Stomach (tissue), 9 donors: ENCODE measurements around the gene STUM. TPM values are rescaled to one million over a fixed set of nuclear protein-coding genes. Genes with fewer than 3 reads are reported as not detected.

Experiments used
- DNase-seq, 2 donors: peaks; one replicate each; pipeline versions ENCODE4 v3.0.0 to v3.0.0-alpha.2; 2013 to 2019
- H3K27ac ChIP-seq, 5 donors: fragments of 200-600 bp in 4 of 5; sonication (generic) in 4 of 5; one replicate each; pipeline ENCODE4 v1.5.1; 2013 to 2019; ENCODE audit warnings: mild to moderate bottlenecking in 1 of 5, moderate library complexity in 1 of 5
- H3K27me3 ChIP-seq, 3 donors: fragments of 200-600 bp; sonication (generic); one replicate each; pipeline ENCODE4 v1.5.1; 2017 to 2019; ENCODE audit warnings: mixed run types in 1 of 3
- H3K36me3 ChIP-seq, 4 donors: fragments of 200-600 bp; sonication (generic); 1 replicate in 3 of 4; 2 replicates in 1 of 4; pipeline ENCODE4 v1.5.1; 2016 to 2019
- H3K4me1 ChIP-seq, 4 donors: fragments of 200-600 bp; sonication (generic); one replicate each; pipeline ENCODE4 v1.5.1; 2016 to 2019
- H3K4me3 ChIP-seq, 4 donors: fragments of 200-600 bp; sonication (generic) in 3 of 4; one replicate each; pipeline ENCODE4 v1.5.1; 2016 to 2019; ENCODE audit warnings: mild to moderate bottlenecking in 1 of 4
- H3K9me3 ChIP-seq, 4 donors: fragments of 200-600 bp; sonication (generic); one replicate each; pipeline ENCODE4 v1.5.1; 2016 to 2019
- CTCF ChIP-seq, 7 experiments: fragments of 450-650 bp in 4 of 7; fragments of 200-600 bp in 3 of 7; sonication (generic) in 3 of 7; IDR thresholded peaks; one replicate each; pipeline ENCODE4 v1.5.1; 2016 to 2019; ENCODE audit warnings: antibody characterized with exemption in 7 of 7, control low read depth in 2 of 7, mild to moderate bottlenecking in 1 of 7
- EP300 ChIP-seq: sonication (generic); formaldehyde crosslinking; IDR thresholded peaks from one replicate; pipeline ENCODE4 v1.6.1; 2017; ENCODE audit warnings: antibody characterized with exemption
- POLR2A ChIP-seq, 4 donors: fragments of 450-650 bp; IDR thresholded peaks; one replicate each; pipeline ENCODE4 v1.6.1; 2016; ENCODE audit warnings: antibody characterized with exemption in 4 of 4, control low read depth in 2 of 4, mild to moderate bottlenecking in 1 of 4, moderate library complexity in 1 of 4
- POLR2AphosphoS5 ChIP-seq, 3 donors: sonication (generic); formaldehyde crosslinking; IDR thresholded peaks; one replicate each; pipeline ENCODE4 v1.6.1; 2016; ENCODE audit warnings: antibody characterized with exemption in 3 of 3
- WGBS, 5 donors: extraction: QIAGEN DNeasy Blood & Tissue Kit in 3 of 5; methylation state at CpG; one replicate each; pipeline versions ENCODE4 v1.1.5 to v1.1.7; 2013 to 2018; 5-methylcytosine and 5-hydroxymethylcytosine counted together
- intact Hi-C: fragments of 100-400 bp; cut with DNase I; formaldehyde crosslinking; loops from one replicate; pipeline ENCODE4 v1.15.1; 2023; ENCODE audit warnings: low total_unique reads
- polyA plus RNA-seq, 3 donors: library from polyadenylated mRNA; stranded (reverse); fragments of 200-250 nt; gene quantifications; one replicate each; pipeline ENCODE4 v1.2.3, GENCODE V29; 2013
- total RNA-seq, 5 donors: library from RNA; depleted of rRNA; stranded (reverse); fragments of >200 nt; gene quantifications; one replicate each; pipeline versions ENCODE4 v1.1.0 to v1.2.3, GENCODE V29; 2014 to 2016
- donor health status: healthy with polysubstance abuse.
- donor health status: Bipolar disorder and iron deficiency.
- donor health status: healthy.

The STUM gene
- total and polyA plus RNA-seq, 8 donors, result under 0.01 to 2.8 (median 1.5) TPM

DNA sequence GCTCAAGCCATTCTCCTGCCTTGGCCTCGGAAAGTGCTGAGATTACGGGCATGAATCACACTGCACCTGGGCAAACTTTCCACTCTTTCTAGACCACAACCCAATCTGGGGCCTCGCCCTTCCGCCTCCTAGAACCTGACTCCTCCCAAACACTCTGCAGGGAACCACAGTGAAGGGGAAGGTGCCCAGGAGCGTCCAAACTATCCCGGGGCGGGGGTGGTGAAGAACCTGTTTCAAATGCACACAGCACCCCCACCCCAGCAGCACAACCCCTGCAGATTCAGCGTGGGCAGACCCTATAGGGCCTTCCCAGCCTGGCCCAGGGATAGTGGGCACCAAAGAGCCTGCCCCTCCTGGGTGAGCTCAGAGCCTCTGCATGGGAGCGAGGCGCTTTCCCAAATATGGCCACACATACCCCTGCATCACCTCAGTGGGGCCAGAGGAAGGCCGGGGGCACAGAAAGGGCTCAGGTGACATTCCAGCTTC is 86.9 kb downstream of the STUM start:
- peak in 1 of 3 donors; percentile 43 for TF ChIP-seq POLR2AphosphoS5 (IDR thresholded peaks at IDR 0.05)
- TF ChIP-seq CTCF (IDR thresholded peaks at IDR 0.05), result no peak
- Histone ChIP-seq H3K4me1 (peaks cover 30 to 72% (median 43%) of the 10 kb centered on the region in 4 donors), H3K27ac (peak overlapping the region in 4 of 5 donors; percentile 62 to 85 (median 68)), H3K36me3 (peaks cover 16 to 60% (median 56%) of the 10 kb centered on the region in 4 donors), H3K27me3 (no peaks in the 10 kb centered on the region), H3K9me3 (no peaks in the 10 kb centered on the region), H3K4me3 (no peak overlapping the region)
- intact Hi-C loops, result no loop called here
- peak; percentile 59 for DNase-seq
- WGBS, 5 donors, result 47 to 67% (median 61%) methylated on average over 11 of the region's 11 CpGs

DNA sequence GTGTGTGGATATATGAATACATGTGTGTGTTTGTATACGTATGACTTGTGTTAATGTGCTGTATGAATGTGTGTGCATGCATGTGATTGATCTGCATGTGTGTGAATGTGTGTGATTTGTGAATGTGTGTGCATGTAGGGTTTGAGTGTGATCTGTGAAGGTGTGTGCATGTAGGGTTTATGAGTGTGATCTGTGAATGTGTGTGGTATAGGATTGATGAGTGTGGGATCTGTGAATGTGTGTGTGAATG is 88.2 kb downstream of the STUM start:
- Histone ChIP-seq H3K27me3 (no peaks in the 10 kb centered on the region), H3K4me3 (no peak overlapping the region), H3K9me3 (no peaks in the 10 kb centered on the region), H3K27ac (peak overlapping the region in 2 of 5 donors; percentile 18 to 85), H3K36me3 (peaks cover 24 to 73% (median 68%) of the 10 kb centered on the region in 4 donors), H3K4me1 (peaks cover 30 to 66% (median 42%) of the 10 kb centered on the region in 4 donors)
- DNase-seq, result no peak
- no peak for TF ChIP-seq EP300
- no peak for TF ChIP-seq POLR2A (IDR thresholded peaks at IDR 0.05)
- 85 to 98% (median 94%) methylated on average over 1 of the region's 1 CpG for WGBS, 5 donors
- intact Hi-C loops, result no loop called here

- 69 to 81% (median 77%) methylated on average over 26 to 29 of the region's 29 CpGs for WGBS, 5 donors
- peaks cover 27 to 79% (median 70%) of the 10 kb centered on the region in 4 donors for H3K36me3 ChIP-seq
Observed at GRCh38 chr1:226637147-226637935, 88.8 kb downstream of the STUM start.

GRCh38 chr1:226638001-226638601 is 89.5 kb downstream of the STUM start:
- peak overlapping the region in 4 of 5 donors; percentile 18 to 85 (median 54) for H3K27ac ChIP-seq
- H3K36me3 ChIP-seq, result peaks cover 27 to 85% (median 72%) of the 10 kb centered on the region in 4 donors
- TF ChIP-seq POLR2AphosphoS5 (IDR thresholded peaks at IDR 0.05), result no peak
- TF ChIP-seq EP300, result no peak
- no peak for TF ChIP-seq POLR2A (IDR thresholded peaks at IDR 0.05)
- TF ChIP-seq CTCF (IDR thresholded peaks at IDR 0.05), result no peak
- no peak overlapping the region for H3K4me3 ChIP-seq
- intact Hi-C loops, result no loop called here
- peak in 1 of 2 donors; percentile 53 for DNase-seq
- H3K27me3 ChIP-seq, result no peaks in the 10 kb centered on the region
- 44 to 78% (median 74%) methylated on average over 8 to 10 of the region's 10 CpGs for WGBS, 5 donors
- H3K4me1 ChIP-seq, result peaks cover 24 to 58% (median 36%) of the 10 kb centered on the region in 4 donors
- H3K9me3 ChIP-seq, result no peaks in the 10 kb centered on the region

More at GRCh38 chr1:226637147-226637935, 88.8 kb downstream of the STUM start:
- Histone ChIP-seq H3K27me3 (no peaks in the 10 kb centered on the region), H3K27ac (peak overlapping the region in 4 of 5 donors; percentile 18 to 85 (median 54)), H3K4me1 (peaks cover 29 to 61% (median 38%) of the 10 kb centered on the region in 4 donors), H3K4me3 (no peak overlapping the region), H3K9me3 (no peaks in the 10 kb centered on the region)
- intact Hi-C loops, result no loop called here
- TF ChIP-seq POLR2AphosphoS5 (IDR thresholded peaks at IDR 0.05), result no peak
- peak in 3 of 7 experiments; percentile 10 to 31 (median 26) for TF ChIP-seq CTCF (IDR thresholded peaks at IDR 0.05)
- no peak for TF ChIP-seq EP300
- peak in 1 of 2 donors; percentile 69 for DNase-seq
